WTC11 (cell line): Measurements from ENCODE around the gene GPR75.

Experiments used
- RELA ChIP-seq: sonication (generic); formaldehyde crosslinking; IDR thresholded peaks from 2 replicates; pipeline ENCODE4 v1.8.1; 2022; ENCODE audit warnings: missing genetic modification reagents, mild to moderate bottlenecking, borderline replicate concordance
- TF ChIP-seq, protein P1 (sequence below): fragments of 200-600 bp; IDR thresholded peaks from 2 replicates; pipeline ENCODE4 v1.8.0; 2022; ENCODE audit warnings: antibody characterized with exemption

DNA sequence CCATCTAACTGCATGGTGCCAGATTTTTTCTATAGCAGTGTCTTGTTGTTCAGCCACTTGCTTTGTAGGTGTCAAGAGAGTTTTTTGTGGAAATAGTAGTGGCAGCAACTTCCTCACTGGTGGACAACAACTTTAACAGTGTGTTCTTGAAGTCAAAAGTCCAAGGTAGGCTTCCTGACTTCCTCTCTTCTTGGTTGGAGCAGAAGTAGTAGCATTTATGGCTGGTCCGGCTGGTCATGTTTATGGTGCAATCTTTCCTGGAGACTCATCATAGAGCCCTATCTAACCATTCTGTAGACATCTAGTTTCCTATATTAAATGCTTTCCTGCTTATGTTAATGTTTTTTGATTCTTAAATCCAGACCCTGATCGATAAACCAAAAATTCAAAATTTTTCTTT is 11.7 kb downstream of the GPR75 start:
- no peak for TF ChIP-seq RELA (CRISPR knock-in tag)
- TF ChIP-seq, protein P1, sequence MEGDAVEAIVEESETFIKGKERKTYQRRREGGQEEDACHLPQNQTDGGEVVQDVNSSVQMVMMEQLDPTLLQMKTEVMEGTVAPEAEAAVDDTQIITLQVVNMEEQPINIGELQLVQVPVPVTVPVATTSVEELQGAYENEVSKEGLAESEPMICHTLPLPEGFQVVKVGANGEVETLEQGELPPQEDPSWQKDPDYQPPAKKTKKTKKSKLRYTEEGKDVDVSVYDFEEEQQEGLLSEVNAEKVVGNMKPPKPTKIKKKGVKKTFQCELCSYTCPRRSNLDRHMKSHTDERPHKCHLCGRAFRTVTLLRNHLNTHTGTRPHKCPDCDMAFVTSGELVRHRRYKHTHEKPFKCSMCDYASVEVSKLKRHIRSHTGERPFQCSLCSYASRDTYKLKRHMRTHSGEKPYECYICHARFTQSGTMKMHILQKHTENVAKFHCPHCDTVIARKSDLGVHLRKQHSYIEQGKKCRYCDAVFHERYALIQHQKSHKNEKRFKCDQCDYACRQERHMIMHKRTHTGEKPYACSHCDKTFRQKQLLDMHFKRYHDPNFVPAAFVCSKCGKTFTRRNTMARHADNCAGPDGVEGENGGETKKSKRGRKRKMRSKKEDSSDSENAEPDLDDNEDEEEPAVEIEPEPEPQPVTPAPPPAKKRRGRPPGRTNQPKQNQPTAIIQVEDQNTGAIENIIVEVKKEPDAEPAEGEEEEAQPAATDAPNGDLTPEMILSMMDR: no peak
